Measurements from ENCODE around the gene WNT10A. TPM values are rescaled to one million over a fixed set of nuclear protein-coding genes. Genes with fewer than 3 reads are reported as not detected.

Gene WNT10A
- polyA plus RNA-seq, 1 experiment = not detected

- H3K9me3 ChIP-seq (ENCODE audit: control insufficient read depth, insufficient read depth, low read length) = peaks cover 8% of the 10 kb centered on the region
- ChIA-PET CTCF (interaction anchor here (0.7 to 1.8 kb wide), 4 partner anchors 13 to 213 kb away, joined by 3 to 12 read pairs (median 6); no protein-coding TSS in a partner anchor), POLR2A (interaction anchor here (0.6 kb wide), 1 partner anchor 240 kb away, joined by 6 read pairs; no protein-coding TSS in a partner anchor)
- DNase-seq (ENCODE audit: low read depth, low spot score) = no peak
- no peak for TF ChIP-seq CTCF (IDR thresholded peaks at IDR 0.05; ENCODE audit: low read depth, low read length)
- no peak overlapping the region for H3K27ac ChIP-seq (ENCODE audit: low read depth, low read length)
- H3K27me3 ChIP-seq (ENCODE audit: control insufficient read depth, insufficient read depth, low read length) = peaks cover 74% of the 10 kb centered on the region
- no peak overlapping the region for H3K4me3 ChIP-seq (ENCODE audit: low read depth, low read length)
Measured at GRCh38 chr2:218859988-218860831, 20.4 kb upstream of the WNT10A start.

- Histone ChIP-seq H3K4me3 (ENCODE audit: low read depth, low read length) (no peak overlapping the region), H3K27ac (ENCODE audit: low read depth, low read length) (no peak overlapping the region), H3K9me3 (ENCODE audit: control insufficient read depth, insufficient read depth, low read length) (peaks cover 4% of the 10 kb centered on the region; the same call in 1 of the 2 replicates), H3K27me3 (ENCODE audit: control insufficient read depth, insufficient read depth, low read length) (peaks cover 71% of the 10 kb centered on the region)
- CTCF ChIA-PET = interaction anchor here (0.5 to 1.8 kb wide), 5 partner anchors 14 to 337 kb away, joined by 3 to 12 read pairs (median 5); no protein-coding TSS in a partner anchor
- POLR2A ChIA-PET = interaction anchor here (0.6 kb wide), 1 partner anchor 240 kb away, joined by 6 read pairs; no protein-coding TSS in a partner anchor
- peak; percentile 11 for DNase-seq (ENCODE audit: low read depth, low spot score)
- TF ChIP-seq CTCF (IDR thresholded peaks at IDR 0.05; ENCODE audit: low read depth, low read length) = no peak
Measured at GRCh38 chr2:218860950-218861381, 19.7 kb upstream of the WNT10A start.

GRCh38 chr2:218861645-218862318 is 18.9 kb upstream of the WNT10A start:
- no peak overlapping the region for H3K4me3 ChIP-seq (ENCODE audit: low read depth, low read length)
- ChIA-PET POLR2A (no interaction called here), CTCF (interaction anchor here (0.5 kb wide), 1 partner anchor 336 kb away, joined by 3 read pairs; no protein-coding TSS in a partner anchor)
- H3K27me3 ChIP-seq (ENCODE audit: control insufficient read depth, insufficient read depth, low read length) = peaks cover 69% of the 10 kb centered on the region
- H3K9me3 ChIP-seq (ENCODE audit: control insufficient read depth, insufficient read depth, low read length) = peaks cover 4% of the 10 kb centered on the region; the same call in 1 of the 2 replicates
- H3K27ac ChIP-seq (ENCODE audit: low read depth, low read length) = no peak overlapping the region
- no peak for DNase-seq (ENCODE audit: low read depth, low spot score)
- TF ChIP-seq CTCF (IDR thresholded peaks at IDR 0.05; ENCODE audit: low read depth, low read length) = no peak

- POLR2A ChIA-PET = no interaction called here
- Histone ChIP-seq H3K27me3 (ENCODE audit: control insufficient read depth, insufficient read depth, low read length) (peaks cover 66% of the 10 kb centered on the region), H3K9me3 (ENCODE audit: control insufficient read depth, insufficient read depth, low read length) (peaks cover 4% of the 10 kb centered on the region; the same call in 1 of the 2 replicates), H3K4me3 (ENCODE audit: low read depth, low read length) (no peak overlapping the region), H3K27ac (ENCODE audit: low read depth, low read length) (no peak overlapping the region)
- no peak for DNase-seq (ENCODE audit: low read depth, low spot score)
- no peak for TF ChIP-seq CTCF (IDR thresholded peaks at IDR 0.05; ENCODE audit: low read depth, low read length)
- CTCF ChIA-PET = interaction anchor here (0.9 to 1.2 kb wide), 2 partner anchors 13 to 35 kb away, joined by 3 to 5 read pairs; no protein-coding TSS in a partner anchor
Measured at GRCh38 chr2:218863021-218863520, 17.6 kb upstream of the WNT10A start.

Data from AG04450 (cell line).